Stimulated activated naive CD8-positive, alpha-beta T cell treated with anti-CD3 and anti-CD28 coated beads, Interleukin-15, amount 100 ng/mL, for 72 hours (primary cell): ENCODE data around the gene TTYH1.
A peak's percentile ranks its signal among the peaks of the same experiment; 100 is the strongest.

Experiments
- ATAC-seq: fragments of 150-1000 bp; cut with Tn5 transposase; 2 replicates; pipeline ENCODE4 v1.10.0; 2021; ENCODE audit warnings: mild to moderate bottlenecking, moderate library complexity
- DNase-seq, 2 donors: peaks; one replicate each; pipeline ENCODE4 v3.0.0; 2021 to 2022
- H3K27ac Mint-ChIP-seq, 2 donors: one replicate each; pipeline ENCODE4 v1.8.0; 2022; ENCODE audit warnings: mild to moderate bottlenecking in 2 of 2, mixed read lengths in 2 of 2, moderate library complexity in 2 of 2
- H3K27me3 Mint-ChIP-seq: one replicate; pipeline ENCODE4 v1.8.0; 2022; ENCODE audit warnings: mixed read lengths
- H3K4me1 Mint-ChIP-seq: one replicate; pipeline ENCODE4 v1.8.0; 2022; ENCODE audit warnings: mild to moderate bottlenecking, mixed read lengths
- H3K4me3 Mint-ChIP-seq, 2 donors: one replicate each; pipeline ENCODE4 v1.8.0; 2022; ENCODE audit warnings: mild to moderate bottlenecking in 2 of 2, mixed read lengths in 2 of 2, moderate library complexity in 1 of 2
- H3K9me3 Mint-ChIP-seq, 2 donors: one replicate each; pipeline ENCODE4 v1.8.0; 2022; ENCODE audit warnings: mixed read lengths in 2 of 2

TTYH1 gene

GRCh38 chr19:54387991-54388801 is 27.1 kb upstream of the TTYH1 start:
- DNase-seq (peak in 1 of 2 donors; percentile 39), ATAC-seq (peak; percentile 74)
- Mint-ChIP-seq H3K4me1 (peaks cover 41% of the 10 kb centered on the region), H3K9me3 (no peaks in the 10 kb centered on the region), H3K27ac (peak overlapping the region in 1 of 2 donors; percentile 54), H3K27me3 (peaks cover 12% of the 10 kb centered on the region), H3K4me3 (peak overlapping the region; percentile 87 to 91)

- peak; percentile 24 to 36 for DNase-seq
- peaks cover 37% of the 10 kb centered on the region for H3K4me1 Mint-ChIP-seq
- peak overlapping the region in 1 of 2 donors; percentile 54 for H3K27ac Mint-ChIP-seq
- no peaks in the 10 kb centered on the region for H3K9me3 Mint-ChIP-seq
- ATAC-seq: peak; percentile 82
- peak overlapping the region; percentile 87 to 91 for H3K4me3 Mint-ChIP-seq
- H3K27me3 Mint-ChIP-seq: peaks cover 15% of the 10 kb centered on the region
These were observed 26.5 kb upstream of the TTYH1 start for GRCh38 chr19:54388802-54389139.

- H3K27me3 Mint-ChIP-seq: peaks cover 15% of the 10 kb centered on the region
- ATAC-seq (no peak), DNase-seq (no peak)
- H3K4me3 Mint-ChIP-seq: peak overlapping the region in 1 of 2 donors; percentile 17
- no peak overlapping the region for H3K27ac Mint-ChIP-seq
- no peaks in the 10 kb centered on the region for H3K9me3 Mint-ChIP-seq
- H3K4me1 Mint-ChIP-seq: peaks cover 37% of the 10 kb centered on the region
These were observed 25.7 kb upstream of the TTYH1 start for GRCh38 chr19:54389553-54389952.

GRCh38 chr19:54390942-54391577 is 24.2 kb upstream of the TTYH1 start:
- DNase-seq (peak; percentile 52 to 59), ATAC-seq (no peak)
- Mint-ChIP-seq H3K27ac (peak overlapping the region in 1 of 2 donors; percentile 65), H3K4me3 (no peak overlapping the region), H3K27me3 (peaks cover 8% of the 10 kb centered on the region), H3K4me1 (peaks cover 37% of the 10 kb centered on the region), H3K9me3 (no peaks in the 10 kb centered on the region)

- Mint-ChIP-seq H3K4me1 (peaks cover 37% of the 10 kb centered on the region), H3K27ac (peak overlapping the region in 1 of 2 donors; percentile 63), H3K27me3 (peaks cover 8% of the 10 kb centered on the region), H3K9me3 (no peaks in the 10 kb centered on the region), H3K4me3 (no peak overlapping the region)
- ATAC-seq: no peak
- no peak for DNase-seq
These were observed 23.6 kb upstream of the TTYH1 start for GRCh38 chr19:54391589-54392061.

- Mint-ChIP-seq H3K4me3 (no peak overlapping the region), H3K9me3 (no peaks in the 10 kb centered on the region), H3K4me1 (peaks cover 37% of the 10 kb centered on the region), H3K27me3 (peaks cover 8% of the 10 kb centered on the region), H3K27ac (peak overlapping the region in 1 of 2 donors; percentile 63)
- DNase-seq (no peak), ATAC-seq (no peak)
These were observed 23.2 kb upstream of the TTYH1 start for GRCh38 chr19:54392105-54392504.

- Mint-ChIP-seq H3K4me3 (no peak overlapping the region), H3K27ac (no peak overlapping the region)
These were observed 21.9 kb upstream of the TTYH1 start for GRCh38 chr19:54393381-54393780.

GRCh38 chr19:54395685-54396084 is 19.6 kb upstream of the TTYH1 start:
- ATAC-seq: no peak

More at GRCh38 chr19:54393381-54393780, 21.9 kb upstream of the TTYH1 start:
- Mint-ChIP-seq H3K9me3 (no peaks in the 10 kb centered on the region), H3K4me1 (peaks cover 26% of the 10 kb centered on the region), H3K27me3 (peaks cover 8% of the 10 kb centered on the region)
- ATAC-seq (no peak), DNase-seq (no peak)

GRCh38 chr19:54399189-54399588 is 16.1 kb upstream of the TTYH1 start:
- ATAC-seq (no peak), DNase-seq (no peak)
- Mint-ChIP-seq H3K4me1 (no peaks in the 10 kb centered on the region), H3K27ac (no peak overlapping the region), H3K4me3 (no peak overlapping the region), H3K27me3 (peaks cover 14% of the 10 kb centered on the region), H3K9me3 (no peaks in the 10 kb centered on the region)

More at GRCh38 chr19:54395685-54396084, 19.6 kb upstream of the TTYH1 start:
- Mint-ChIP-seq H3K9me3 (no peaks in the 10 kb centered on the region), H3K4me1 (peaks cover 7% of the 10 kb centered on the region), H3K27ac (no peak overlapping the region), H3K4me3 (no peak overlapping the region), H3K27me3 (peaks cover 8% of the 10 kb centered on the region)
- DNase-seq: no peak

- Mint-ChIP-seq H3K9me3 (no peaks in the 10 kb centered on the region), H3K4me3 (no peak overlapping the region)
These were observed 14.4 kb upstream of the TTYH1 start for GRCh38 chr19:54400913-54401312.

GRCh38 chr19:54403054-54403453 is 12.2 kb upstream of the TTYH1 start:
- Mint-ChIP-seq H3K27ac (no peak overlapping the region), H3K4me3 (no peak overlapping the region), H3K4me1 (no peaks in the 10 kb centered on the region), H3K9me3 (peaks cover under 1 to 3% of the 10 kb centered on the region in 2 donors), H3K27me3 (peaks cover 23% of the 10 kb centered on the region)
- ATAC-seq: no peak
- DNase-seq: no peak

More at GRCh38 chr19:54400913-54401312, 14.4 kb upstream of the TTYH1 start:
- no peak for DNase-seq
- ATAC-seq: no peak
- H3K4me1 Mint-ChIP-seq: no peaks in the 10 kb centered on the region
- peaks cover 23% of the 10 kb centered on the region for H3K27me3 Mint-ChIP-seq
- no peak overlapping the region for H3K27ac Mint-ChIP-seq

GRCh38 chr19:54405628-54406027 is 9.6 kb upstream of the TTYH1 start:
- H3K9me3 Mint-ChIP-seq: peaks cover 5 to 7% of the 10 kb centered on the region in 2 donors
- no peak overlapping the region for H3K4me3 Mint-ChIP-seq
- peaks cover 34% of the 10 kb centered on the region for H3K27me3 Mint-ChIP-seq
- ATAC-seq (no peak), DNase-seq (no peak)
- no peaks in the 10 kb centered on the region for H3K4me1 Mint-ChIP-seq
- H3K27ac Mint-ChIP-seq: peak overlapping the region in 1 of 2 donors; percentile 8

GRCh38 chr19:54407780-54408179 is 7.5 kb upstream of the TTYH1 start:
- no peak for DNase-seq
- ATAC-seq: no peak
- H3K9me3 Mint-ChIP-seq: peaks cover 5 to 7% of the 10 kb centered on the region in 2 donors
- no peaks in the 10 kb centered on the region for H3K4me1 Mint-ChIP-seq
- no peak overlapping the region for H3K4me3 Mint-ChIP-seq
- peaks cover 40% of the 10 kb centered on the region for H3K27me3 Mint-ChIP-seq
- H3K27ac Mint-ChIP-seq: no peak overlapping the region

- H3K9me3 Mint-ChIP-seq: peaks cover 9 to 10% of the 10 kb centered on the region in 2 donors
- no peak overlapping the region for H3K4me3 Mint-ChIP-seq
- ATAC-seq (no peak), DNase-seq (no peak)
- H3K27ac Mint-ChIP-seq: no peak overlapping the region
- peaks cover 38% of the 10 kb centered on the region for H3K27me3 Mint-ChIP-seq
- no peaks in the 10 kb centered on the region for H3K4me1 Mint-ChIP-seq
These were observed 6.7 kb upstream of the TTYH1 start for GRCh38 chr19:54408456-54409026.

- ATAC-seq (no peak), DNase-seq (no peak)
- Mint-ChIP-seq H3K4me1 (no peaks in the 10 kb centered on the region), H3K4me3 (no peak overlapping the region), H3K9me3 (peaks cover 15 to 20% of the 10 kb centered on the region in 2 donors), H3K27ac (no peak overlapping the region), H3K27me3 (peaks cover 43% of the 10 kb centered on the region)
These were observed 4.2 kb upstream of the TTYH1 start for GRCh38 chr19:54411033-54411432.

GRCh38 chr19:54412877-54413276 is 2.4 kb upstream of the TTYH1 start:
- peaks cover 11% of the 10 kb centered on the region for H3K4me1 Mint-ChIP-seq
- no peak overlapping the region for H3K4me3 Mint-ChIP-seq
- DNase-seq (no peak), ATAC-seq (no peak)
- H3K27ac Mint-ChIP-seq: no peak overlapping the region
- H3K9me3 Mint-ChIP-seq: peaks cover 15 to 18% of the 10 kb centered on the region in 2 donors
- peaks cover 59% of the 10 kb centered on the region for H3K27me3 Mint-ChIP-seq
